HG02970 (cell line): ENCODE data around the gene GLYATL3.

Experiments
- ATAC-seq: cut with Tn5 transposase; IDR thresholded peaks from one replicate; pipeline ENCODE4 v1.9.1; 2021; ENCODE audit warnings: mild to moderate bottlenecking, moderate library complexity, moderate number of reproducible peaks; ENCODE audit not compliant: unreplicated experiment, low FRiP score

GLYATL3 gene

DNA sequence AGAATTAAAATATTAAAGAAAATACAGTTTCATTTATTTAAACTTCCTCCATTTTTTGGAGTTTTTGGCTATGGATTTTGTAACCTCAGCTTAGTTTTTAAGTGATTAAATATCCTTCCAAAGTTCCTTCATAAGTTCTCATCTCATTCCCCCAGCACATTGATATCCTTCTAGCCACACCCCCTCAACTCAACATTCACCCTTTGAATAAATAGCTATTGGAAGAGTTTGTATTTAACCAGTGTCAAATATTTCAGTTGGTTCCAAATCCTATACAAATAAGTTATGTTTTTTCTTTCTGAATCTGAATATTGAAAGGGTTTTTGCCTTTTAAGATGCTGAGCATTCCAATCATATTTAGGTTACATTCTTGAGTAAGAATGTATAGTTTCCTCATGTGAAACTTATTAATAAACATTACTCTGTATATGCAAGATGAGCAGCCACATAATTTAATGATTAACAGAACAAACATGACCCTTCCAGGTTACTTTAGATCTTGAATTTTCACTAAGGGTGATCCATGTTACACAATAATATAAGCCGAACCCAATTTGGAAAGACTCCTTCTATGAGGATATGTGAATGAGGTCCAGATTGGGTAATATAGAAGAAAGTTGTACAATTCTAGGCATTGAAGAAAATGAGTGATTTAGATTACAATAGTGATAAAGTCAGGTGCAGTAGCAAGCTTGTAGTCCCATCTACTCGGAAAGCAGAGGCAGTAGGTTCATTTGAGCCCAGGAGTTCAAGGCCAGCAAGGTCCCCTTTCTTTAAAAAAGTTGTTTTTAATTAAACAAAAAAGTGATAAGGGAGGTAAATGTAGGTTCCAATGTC lies 13.6 kb downstream of the GLYATL3 start:
- no peak for ATAC-seq

DNA sequence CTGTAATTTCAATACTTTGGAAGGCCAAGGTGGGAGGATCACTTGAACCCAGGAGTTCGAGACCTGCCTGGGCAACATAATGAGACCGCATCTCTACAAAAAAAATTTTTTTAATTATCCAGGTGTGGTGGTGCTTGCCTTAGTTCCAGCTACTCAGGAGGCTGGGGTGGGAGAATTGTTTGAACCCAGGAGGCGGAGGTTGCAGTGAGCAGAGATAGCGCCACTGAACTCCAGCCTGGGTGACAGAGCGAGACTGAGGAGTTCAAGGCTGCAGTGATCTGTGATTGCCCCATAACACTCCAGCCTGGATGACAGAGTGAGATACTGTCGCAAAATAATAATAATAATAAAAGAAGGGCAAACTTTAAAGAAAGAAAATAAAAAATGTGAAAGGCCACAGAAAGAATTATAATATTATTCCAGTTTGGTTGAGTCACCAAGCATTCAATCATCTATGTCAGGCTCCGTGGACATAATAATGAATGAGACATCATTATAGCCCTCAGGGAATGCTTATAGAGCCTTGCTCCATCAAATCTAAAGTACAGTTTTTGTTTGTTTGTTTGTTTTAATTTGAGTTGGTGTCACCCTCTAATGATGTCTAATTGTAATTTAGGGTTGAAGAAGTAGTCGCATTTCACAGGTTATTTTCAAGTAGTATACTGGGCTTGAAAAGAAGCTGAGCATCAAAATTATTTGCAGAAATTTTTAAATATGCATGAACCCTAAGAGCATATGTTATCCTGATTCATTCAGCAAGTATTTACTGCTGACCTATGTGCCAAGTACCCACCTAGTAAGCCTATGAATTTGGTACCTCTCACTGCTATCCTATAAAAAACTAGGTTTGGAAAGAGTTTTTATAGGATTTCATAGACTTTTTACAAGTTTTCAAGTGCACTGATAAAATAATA lies 15.1 kb downstream of the GLYATL3 start:
- ATAC-seq, result no peak

DNA sequence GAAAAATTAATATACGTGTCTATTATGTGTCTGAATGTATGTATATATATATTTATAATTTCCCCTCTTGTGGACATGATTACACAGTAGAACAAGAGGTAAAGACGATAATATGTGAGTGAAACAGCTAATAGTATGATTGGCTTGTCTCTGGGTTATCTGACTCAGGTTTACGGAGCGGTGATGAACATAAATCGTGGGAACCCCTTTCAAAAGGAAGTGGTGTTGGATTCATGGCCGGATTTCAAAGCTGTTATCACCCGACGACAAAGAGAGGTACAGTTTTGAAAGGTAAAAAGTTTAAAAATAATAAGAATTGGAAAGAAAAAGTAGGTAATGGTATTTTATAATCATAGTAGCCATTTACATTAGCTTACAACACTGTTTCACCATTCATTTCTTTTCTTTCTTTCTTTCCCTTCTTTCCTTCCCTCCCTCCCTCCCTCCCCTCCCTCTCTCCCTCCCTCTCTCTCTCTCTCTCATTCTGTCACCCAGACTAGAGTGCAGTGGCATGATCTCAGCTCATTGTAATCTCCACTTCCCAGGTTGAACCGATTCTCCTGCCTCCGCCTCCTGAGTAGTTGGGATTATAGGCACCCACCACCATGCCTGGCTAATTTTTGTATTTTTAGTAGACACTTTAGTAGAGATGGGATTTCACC lies 15.9 kb downstream of the GLYATL3 start:
- ATAC-seq, result no peak

DNA sequence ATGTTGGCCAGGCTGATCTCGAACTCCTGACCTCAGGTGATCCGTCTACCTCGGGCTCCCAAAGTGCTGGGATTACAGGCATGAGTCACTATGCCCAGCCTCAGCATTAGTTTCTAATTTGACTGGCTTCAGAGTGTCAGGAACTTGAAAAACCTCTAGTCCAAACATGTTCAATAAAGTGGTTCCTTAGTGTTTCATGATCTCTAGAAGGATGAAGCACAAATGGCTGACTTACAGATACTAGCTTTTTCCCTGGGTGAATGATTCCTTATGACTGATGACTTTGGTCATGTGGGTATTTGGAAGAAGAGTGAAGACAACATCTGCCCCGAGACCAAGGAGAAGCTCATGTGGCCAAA lies 16.4 kb downstream of the GLYATL3 start:
- ATAC-seq, result no peak

DNA sequence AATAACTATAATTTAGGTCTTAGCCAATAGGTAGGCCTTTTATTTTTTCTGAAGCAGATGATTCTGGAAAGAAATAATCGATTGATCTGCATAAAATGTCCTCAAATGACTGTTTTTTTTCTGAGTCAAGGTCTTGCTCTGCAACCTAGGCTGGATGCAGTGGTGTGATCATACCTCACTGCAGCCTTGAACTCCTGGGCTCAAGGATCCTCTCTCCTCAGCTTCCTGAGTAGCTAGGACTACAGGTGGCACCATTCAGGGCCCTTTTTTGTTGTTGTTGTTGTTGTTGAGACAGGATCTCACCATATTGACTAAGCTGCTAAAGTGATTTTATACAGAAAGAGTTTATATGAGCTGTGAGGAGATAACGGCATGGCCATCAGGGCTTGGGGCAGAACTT lies 18.2 kb downstream of the GLYATL3 start:
- no peak for ATAC-seq

DNA sequence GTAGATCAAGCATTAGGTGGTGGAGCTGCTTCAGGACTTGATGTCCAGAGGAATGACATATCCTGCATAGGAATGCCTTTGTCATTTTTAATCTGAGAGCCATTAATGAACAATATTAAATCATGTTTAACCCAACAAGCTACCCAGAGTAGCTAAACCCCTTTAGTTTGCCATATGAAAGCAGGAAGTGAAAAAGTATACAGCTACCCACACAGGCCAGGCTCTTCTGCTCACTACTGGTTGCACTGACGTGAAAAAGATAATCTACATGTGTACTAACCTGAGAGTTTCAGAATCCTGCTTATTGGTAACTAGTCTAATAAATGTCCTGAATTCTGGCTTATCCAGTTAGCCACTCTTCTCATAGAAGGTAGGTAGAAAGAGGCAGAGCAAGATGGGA lies 19.9 kb downstream of the GLYATL3 start:
- peak; percentile 86 for ATAC-seq

DNA sequence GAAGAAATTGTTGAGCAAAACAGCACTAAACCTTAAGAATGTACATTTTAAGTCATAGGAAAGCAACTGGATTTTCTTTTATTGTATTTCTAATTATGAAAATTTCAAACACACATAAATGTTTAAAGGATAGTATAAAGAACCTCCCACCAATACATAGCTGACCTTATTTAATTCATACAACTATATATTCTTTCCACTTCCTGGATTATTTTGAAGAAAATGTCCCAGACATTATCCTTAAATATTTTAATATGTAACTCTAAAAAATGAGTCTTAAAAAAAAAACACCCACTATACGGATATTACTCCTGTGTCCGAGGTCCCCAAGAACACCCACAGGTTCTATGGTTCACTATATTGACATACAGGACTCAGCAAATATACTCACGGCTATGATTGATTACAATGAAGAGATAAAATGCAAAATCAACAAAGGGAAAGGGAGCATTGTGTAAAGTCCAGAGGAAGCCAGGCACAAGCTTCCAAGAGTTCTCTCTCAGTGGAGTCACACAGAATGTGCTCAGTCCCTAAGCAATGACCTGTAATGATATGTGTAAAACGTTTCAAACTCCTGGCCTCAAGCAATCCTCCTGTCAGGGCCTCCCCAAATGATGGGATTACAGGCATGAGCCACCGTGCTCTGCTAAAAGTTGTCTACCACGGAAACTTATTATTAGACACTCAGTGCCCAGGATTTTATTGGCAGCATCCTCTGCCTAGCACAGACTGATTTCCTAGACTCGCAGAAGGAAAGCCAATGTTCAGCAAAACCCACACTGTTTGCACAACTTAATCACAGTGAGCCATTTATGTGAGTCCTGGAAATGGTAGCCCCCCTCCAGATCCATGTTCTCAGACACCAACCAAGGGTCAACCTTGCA lies 23.2 kb downstream of the GLYATL3 start:
- no peak for ATAC-seq

DNA sequence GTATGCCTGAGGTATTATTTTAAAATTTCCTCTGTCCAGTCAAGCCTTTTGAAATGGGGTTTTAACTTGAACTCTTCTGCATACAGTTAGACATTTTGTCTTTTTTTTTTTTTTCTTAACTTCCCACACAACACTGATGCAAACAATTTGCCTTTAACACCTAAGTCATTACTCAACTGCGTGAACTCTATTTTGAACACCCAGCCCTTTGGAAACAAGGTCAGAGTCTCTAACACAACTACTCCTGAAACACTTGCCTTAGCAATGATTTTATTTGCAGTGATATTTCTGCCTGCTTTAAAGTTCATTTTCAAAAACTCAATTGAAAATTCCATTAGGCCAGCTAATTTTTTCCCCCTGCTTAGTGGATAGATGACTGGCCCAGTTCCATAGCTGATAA lies 24.2 kb downstream of the GLYATL3 start:
- no peak for ATAC-seq

DNA sequence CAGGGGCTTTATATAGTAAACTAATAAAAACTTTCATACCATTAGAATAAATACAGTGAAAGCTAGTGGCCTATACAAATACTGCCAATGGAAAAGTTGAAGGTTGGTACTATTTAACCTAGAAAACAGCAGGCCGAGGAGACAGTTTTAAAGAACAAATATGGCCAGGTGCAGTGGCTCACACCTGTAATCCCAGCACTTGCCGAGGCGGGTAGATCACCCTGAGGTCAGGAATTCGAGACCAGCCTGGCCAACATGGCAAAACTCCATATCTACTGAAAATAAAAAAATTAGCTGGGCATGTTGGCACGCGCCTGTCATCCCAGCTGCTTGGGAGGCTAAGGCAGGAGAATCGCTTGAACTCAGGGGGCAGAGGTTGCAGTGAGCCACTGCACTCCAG lies 24.8 kb downstream of the GLYATL3 start:
- ATAC-seq, result no peak

DNA sequence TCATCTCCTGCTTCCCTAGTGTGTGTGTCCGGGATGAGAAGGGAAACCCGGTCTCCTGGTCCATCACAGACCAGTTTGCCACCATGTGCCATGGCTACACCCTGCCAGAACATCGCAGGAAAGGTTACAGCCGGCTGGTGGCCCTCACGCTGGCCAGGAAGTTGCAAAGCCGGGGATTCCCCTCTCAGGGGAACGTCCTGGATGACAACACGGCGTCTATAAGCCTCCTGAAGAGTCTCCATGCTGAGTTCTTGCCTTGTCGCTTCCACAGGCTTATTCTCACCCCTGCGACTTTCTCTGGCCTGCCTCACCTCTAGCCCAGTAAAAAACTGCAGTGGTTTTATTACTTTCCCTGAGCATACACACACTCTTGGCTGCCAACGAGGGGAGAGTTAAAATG lies 26.9 kb downstream of the GLYATL3 start:
- ATAC-seq, result no peak

DNA sequence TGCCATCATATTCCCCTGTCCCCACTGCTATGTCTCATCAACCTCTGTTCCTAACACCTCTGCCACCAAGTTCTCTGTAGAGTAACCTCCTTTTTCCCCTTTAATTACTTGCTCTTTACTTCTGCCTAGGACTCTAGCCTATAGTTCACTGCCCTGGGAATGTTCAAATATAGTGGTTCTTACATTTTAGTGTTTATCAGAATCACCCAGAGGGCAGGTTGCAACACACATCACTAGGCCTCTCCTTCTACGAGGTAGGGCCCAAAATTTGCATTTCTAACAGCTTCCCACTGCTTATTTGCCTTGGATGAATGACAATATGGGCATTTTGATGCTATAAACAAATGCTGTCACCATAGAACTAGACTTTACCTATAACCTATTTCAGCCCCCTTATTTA lies 27.6 kb downstream of the GLYATL3 start:
- ATAC-seq, result no peak

DNA sequence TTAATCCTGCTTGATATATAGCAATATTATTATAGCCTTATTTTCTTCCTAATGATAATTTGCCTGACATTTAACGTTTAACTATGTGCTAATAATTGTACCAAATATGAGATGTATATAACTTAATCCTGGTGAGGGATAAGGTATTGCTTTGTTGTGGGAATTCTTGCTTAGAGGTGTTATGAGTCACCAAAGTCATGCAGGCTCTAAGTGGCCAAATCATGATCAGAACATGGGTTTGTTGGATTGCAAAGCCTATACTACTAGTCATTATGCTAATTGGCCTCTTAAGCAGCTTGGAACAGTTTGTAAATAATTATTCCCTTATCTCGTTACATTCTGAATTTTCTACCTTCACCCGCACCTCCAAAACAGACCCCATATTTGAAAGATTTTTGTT lies 28.8 kb downstream of the GLYATL3 start:
- ATAC-seq, result no peak

DNA sequence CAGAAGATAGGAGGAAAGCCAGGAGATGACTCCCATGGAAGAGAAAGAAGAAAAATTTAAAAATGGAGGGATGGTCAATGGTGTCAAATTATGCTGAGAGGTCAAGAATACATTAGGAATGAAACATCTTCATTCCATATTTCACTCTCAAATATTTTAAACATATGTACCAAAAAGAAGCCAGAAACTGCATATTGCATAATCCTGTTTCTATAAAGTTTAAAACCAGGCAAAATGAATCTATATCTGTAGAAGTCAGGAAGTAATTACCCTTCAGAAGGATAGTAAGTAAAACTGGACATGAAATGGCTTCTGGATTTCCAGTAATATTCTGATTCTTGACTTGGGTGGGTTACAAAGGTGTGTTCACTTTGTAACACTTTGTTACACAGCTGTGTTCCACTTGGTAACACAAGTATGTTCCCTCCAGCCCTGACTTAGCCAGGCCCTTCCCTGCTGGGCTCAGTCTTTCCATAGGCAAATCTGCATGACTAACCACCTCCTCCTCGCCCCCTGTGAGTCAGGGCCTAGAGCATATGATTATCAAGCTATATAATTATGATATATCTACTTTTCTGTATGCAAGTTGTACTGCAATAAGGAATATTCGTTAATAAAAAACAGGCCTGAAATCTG lies 30.5 kb downstream of the GLYATL3 start:
- no peak for ATAC-seq

DNA sequence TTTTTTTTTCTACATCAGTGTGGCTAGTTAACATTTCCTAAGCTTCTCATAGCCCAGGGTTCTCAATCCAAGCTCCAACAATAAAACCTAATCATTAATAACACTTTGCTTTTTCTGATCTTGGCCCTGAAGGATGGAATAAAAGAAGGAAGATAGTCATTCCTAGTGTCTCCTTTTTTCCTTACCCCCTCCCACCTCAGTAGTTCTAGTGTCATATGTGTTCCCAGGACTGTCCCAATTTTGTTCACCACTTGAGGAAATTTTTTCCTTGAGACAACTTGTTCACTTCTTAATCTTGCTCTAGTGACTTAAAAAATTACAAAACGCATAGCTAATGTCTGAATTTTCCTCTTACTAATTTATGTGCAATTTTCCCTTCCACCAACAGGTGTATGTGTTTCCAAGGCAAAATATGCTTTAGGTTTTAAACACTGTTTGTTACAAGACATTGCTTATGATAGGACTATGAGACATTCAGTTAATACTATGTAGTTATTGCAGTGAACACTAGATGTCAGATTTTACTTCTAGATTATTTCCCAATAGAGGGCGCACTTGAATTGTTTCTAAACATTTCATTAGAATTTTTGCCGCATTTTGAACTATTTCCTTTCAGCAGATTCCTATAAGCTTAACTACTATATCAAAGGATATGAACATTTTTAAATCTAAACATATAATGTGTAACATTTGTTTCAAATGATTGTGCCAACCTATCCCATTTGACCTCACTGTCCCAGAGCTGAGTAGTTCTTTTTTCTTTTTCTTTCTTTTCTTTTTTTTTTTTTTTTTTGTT lies 32.2 kb downstream of the GLYATL3 start:
- peak; percentile 91 for ATAC-seq

DNA sequence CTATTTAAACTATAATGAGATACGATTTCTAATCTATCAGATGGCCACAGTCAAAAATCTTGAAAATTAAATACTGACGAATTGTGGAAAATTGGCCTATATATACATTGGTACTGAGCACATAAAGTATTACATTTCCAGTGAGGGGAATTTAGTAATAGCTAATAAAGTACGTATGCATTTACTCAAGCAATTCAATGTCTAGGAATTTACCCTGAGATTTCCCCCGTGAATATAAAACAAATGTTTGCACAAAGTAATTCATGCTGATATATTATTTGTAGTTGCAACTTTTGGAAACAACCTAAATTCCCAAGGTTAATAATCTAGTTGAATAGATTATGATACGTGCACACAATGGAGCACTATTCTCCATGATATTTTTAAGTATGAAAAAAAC lies 36.1 kb downstream of the GLYATL3 start:
- ATAC-seq, result no peak

DNA sequence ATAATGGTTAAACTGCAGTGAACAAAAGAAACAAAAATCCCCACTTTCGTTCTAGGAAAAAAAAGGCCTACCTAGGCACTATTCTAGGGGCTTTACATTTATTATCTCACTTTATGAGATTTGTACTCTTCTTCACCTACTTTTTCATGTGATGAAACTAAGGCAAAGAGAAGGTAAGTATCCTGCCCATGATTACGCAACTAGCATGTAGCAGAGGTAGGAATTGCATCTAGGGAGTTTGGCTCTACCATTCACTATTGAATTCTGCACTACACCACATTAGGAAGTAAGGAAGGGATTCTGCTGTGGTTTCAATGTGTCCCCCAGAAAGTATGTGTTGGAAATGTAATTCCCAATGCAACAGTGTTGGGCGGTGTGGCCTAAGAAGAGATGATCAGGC lies 39.4 kb downstream of the GLYATL3 start:
- ATAC-seq, result no peak

DNA sequence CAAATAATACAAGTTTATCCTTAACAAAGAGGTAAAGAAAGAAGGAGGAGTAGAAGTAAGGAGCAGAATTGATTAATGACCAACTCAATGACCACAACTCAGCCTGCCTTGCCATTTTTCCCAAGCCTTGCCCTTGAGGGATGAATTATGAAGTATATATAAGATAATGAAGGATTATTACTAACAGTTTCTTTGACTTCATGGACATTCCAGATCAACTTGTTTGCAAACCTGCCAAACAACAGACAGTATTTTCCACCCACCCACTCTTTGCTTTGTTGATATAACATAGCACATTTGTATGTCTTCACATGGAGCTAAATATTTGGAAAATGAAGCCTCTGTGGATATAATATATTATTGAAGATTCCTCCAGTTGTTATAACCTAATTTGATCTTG lies 40.9 kb downstream of the GLYATL3 start:
- ATAC-seq, result no peak

DNA sequence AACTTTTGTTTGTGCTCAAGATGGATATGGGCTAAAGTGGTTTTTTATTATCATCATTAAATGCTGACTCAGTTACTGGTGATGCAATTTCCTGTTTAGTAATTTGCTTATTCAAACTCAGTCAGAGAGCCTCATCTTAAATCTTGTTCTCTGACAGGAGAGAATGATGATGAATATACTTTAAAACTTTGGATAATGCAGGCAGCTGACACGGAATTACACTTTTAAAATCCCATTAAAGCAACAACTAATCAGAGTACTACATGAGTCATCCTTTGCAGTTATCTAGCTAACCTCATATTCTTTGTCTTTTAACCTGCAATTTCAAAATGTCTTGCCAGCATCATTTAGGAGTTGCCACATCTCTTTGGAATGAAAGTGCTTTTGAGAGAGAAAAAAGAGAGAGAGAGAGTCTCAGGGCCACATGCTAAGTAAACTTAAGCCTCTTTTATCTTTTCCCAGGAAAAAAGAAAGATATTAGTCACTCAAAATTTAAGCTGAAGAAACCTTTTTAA lies 41.5 kb downstream of the GLYATL3 start:
- ATAC-seq, result no peak

DNA sequence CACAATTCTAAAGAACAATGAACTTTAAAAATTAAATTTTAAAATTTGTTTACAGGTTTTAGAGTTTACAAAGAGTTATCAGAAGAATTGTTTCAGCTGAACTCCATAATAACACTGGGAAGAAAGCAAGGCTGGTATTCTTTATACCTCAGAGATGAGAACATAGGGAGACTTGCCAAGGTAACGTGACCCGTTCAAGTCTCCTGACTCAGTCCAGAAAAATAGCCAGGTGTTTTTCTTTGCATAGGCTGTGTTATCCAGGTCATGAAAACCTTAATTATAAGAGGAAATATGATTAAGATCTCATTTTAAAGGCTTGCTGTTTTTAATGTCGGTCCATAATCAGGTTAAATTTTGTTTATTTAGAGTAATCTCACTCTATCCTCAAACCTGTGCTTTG lies 42.2 kb downstream of the GLYATL3 start:
- no peak for ATAC-seq
